Retinal pigment epithelial cell (primary cell): ENCODE data around the gene OR6V1.

Source experiments
- DNase-seq: peaks from one replicate; pipeline ENCODE4 v3.0.0-alpha.2; 2010; ENCODE audit warnings: low read depth
- H3K4me3 ChIP-seq: 2 replicates; pipeline ENCODE4 v1.5.1; 2011; ENCODE audit warnings: mild to moderate bottlenecking, low read length, control low read depth, moderate library complexity
- TF ChIP-seq, protein P1 (sequence below): conservative IDR thresholded peaks from 2 replicates; pipeline ENCODE4 v1.5.1; 2011; ENCODE audit warnings: low read depth, low read length, control low read depth, inconsistent platforms

OR6V1 gene

DNA sequence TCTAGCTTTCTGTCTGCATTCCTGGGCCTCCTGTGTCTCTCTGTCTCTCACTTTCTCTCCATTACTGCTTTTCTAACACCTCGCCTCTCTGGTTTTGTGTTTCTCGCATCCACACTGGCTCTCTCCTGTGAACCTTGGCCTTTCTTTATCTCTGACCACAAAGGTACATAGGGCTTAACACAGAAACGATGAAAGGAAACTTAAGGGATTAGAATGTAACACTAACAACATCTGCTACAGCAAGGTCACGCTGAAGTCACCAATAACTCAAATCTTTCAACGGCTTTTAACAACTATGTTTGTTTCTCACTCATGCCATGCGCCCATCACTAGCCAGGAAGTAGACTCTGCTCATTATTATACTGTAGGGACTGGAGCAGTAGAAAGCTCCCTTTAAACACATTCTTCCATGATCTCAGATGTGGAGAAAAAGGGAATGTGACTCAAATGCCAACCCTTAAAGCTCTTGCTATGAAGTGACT is 9.3 kb upstream of the OR6V1 start:
- no peak overlapping the region for H3K4me3 ChIP-seq
- TF ChIP-seq, protein P1, sequence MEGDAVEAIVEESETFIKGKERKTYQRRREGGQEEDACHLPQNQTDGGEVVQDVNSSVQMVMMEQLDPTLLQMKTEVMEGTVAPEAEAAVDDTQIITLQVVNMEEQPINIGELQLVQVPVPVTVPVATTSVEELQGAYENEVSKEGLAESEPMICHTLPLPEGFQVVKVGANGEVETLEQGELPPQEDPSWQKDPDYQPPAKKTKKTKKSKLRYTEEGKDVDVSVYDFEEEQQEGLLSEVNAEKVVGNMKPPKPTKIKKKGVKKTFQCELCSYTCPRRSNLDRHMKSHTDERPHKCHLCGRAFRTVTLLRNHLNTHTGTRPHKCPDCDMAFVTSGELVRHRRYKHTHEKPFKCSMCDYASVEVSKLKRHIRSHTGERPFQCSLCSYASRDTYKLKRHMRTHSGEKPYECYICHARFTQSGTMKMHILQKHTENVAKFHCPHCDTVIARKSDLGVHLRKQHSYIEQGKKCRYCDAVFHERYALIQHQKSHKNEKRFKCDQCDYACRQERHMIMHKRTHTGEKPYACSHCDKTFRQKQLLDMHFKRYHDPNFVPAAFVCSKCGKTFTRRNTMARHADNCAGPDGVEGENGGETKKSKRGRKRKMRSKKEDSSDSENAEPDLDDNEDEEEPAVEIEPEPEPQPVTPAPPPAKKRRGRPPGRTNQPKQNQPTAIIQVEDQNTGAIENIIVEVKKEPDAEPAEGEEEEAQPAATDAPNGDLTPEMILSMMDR, result no peak
- DNase-seq, result no peak

DNA sequence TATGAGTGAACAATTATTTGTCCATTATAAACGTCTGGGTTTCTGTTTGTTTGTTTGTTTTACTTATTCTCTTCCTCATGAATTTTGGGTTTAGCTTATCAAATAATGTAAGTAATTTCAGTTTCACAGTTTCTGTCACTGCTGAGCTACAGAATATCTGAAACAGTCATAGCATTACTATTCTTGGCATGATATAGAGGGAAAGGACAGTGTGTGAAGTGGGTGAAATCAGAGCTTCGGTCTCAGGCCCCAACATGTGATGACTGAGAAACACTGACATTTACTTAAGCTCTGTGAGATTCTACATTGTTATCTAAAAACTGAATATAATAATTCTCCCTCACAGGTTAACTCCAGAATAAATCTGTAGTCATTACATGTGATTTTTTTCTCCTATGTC is 8.8 kb upstream of the OR6V1 start:
- H3K4me3 ChIP-seq, result no peak overlapping the region
- TF ChIP-seq, protein P1, result no peak
- DNase-seq, result no peak

DNA sequence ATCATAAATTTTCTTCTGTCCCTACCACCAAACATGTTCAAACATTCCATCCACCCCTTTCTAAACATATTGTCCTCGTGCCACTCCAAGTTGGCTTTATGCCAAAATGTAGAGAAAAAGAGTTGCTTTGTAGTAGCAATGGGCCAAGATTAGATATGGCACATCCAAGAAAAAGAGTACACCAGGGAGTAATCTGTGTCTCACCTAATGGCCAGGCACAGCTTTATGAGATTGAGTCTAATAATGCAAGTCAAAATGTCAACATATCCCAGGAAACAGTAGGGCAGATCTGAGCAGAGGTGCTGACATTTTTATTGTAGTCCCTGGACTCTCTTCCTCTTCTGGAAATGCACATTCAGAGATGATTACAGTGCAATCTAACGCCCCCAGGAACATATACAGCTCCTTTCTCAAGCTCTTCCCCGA is 5.7 kb upstream of the OR6V1 start:
- DNase-seq, result no peak
- no peak overlapping the region for H3K4me3 ChIP-seq
- TF ChIP-seq, protein P1, result no peak

DNA sequence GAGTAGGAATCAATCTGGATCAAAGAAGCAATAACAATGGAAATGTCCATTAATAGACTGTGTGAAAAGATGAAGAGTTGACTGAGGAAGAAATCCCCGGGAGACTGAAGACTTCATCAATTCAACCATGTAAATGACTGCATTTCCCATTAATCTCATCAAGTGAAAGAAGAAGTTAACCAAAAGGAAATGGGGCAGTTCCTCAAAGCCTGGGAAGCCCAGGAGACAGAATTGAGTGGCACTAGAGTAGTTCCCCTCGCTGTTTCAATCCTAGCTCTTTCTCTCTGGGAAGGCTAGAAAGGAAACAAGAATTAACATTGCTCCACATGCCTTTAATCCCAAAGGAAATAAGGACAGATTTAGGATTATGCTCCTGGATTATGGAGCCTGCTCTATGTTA is 4.8 kb upstream of the OR6V1 start:
- DNase-seq, result no peak
- TF ChIP-seq, protein P1, result no peak
- no peak overlapping the region for H3K4me3 ChIP-seq

- TF ChIP-seq, protein P1, result no peak
- no peak overlapping the region for H3K4me3 ChIP-seq
- DNase-seq, result no peak
Observed at GRCh38 chr7:143048827-143049226, 3.3 kb upstream of the OR6V1 start.

GRCh38 chr7:143049362-143049761 is 2.8 kb upstream of the OR6V1 start:
- TF ChIP-seq, protein P1, result no peak
- H3K4me3 ChIP-seq, result no peak overlapping the region
- no peak for DNase-seq

- DNase-seq, result no peak
- TF ChIP-seq, protein P1, result no peak
Observed at GRCh38 chr7:143050931-143051330, 1.2 kb upstream of the OR6V1 start.

More at GRCh38 chr7:143050931-143051330, 1.2 kb upstream of the OR6V1 start:
- H3K4me3 ChIP-seq, result no peak overlapping the region
